Stimulated activated naive B cell treated with anti-CD40 and anti-IgM and Interleukin-4, amounts not matched to agents 10 μg/mL and 1 μg/mL and 100 μg/mL, for 72 hours (primary cell): Measurements from ENCODE around the gene TNFRSF13B.
"Not testable (repeated sequence)": the region's sequence is repeated elsewhere in the genome, so short reads cannot be mapped to it uniquely, and the experiment has no call there.

Source experiments
- ATAC-seq, 2 donors: fragments of 150-1000 bp; cut with Tn5 transposase; replicated peaks; 2 replicates each; pipeline ENCODE4 v1.10.0; 2021; ENCODE audit warnings: moderate library complexity in 1 of 2
- DNase-seq: peaks from one replicate; pipeline ENCODE4 v3.0.0; 2021
- H3K27ac Mint-ChIP-seq: one replicate; pipeline ENCODE4 v1.8.0; 2022; ENCODE audit warnings: mild to moderate bottlenecking, mixed read lengths
- H3K27me3 Mint-ChIP-seq, 2 donors: one replicate each; pipeline ENCODE4 v1.8.0; 2022; ENCODE audit warnings: mixed read lengths in 2 of 2
- H3K36me3 Mint-ChIP-seq, 2 donors: one replicate each; pipeline ENCODE4 v1.8.0; 2022; ENCODE audit warnings: mixed read lengths in 2 of 2, mild to moderate bottlenecking in 1 of 2
- H3K4me1 Mint-ChIP-seq, 2 donors: one replicate each; pipeline ENCODE4 v1.8.0; 2022; ENCODE audit warnings: mixed read lengths in 2 of 2, mild to moderate bottlenecking in 1 of 2
- H3K4me3 Mint-ChIP-seq, 2 donors: one replicate each; pipeline ENCODE4 v1.8.0; 2022; ENCODE audit warnings: mild to moderate bottlenecking in 2 of 2, mixed read lengths in 2 of 2, moderate library complexity in 1 of 2
- H3K9me3 Mint-ChIP-seq, 2 donors: one replicate each; pipeline ENCODE4 v1.8.0; 2022; ENCODE audit warnings: mixed read lengths in 2 of 2, mild to moderate bottlenecking in 1 of 2

TNFRSF13B gene

DNA sequence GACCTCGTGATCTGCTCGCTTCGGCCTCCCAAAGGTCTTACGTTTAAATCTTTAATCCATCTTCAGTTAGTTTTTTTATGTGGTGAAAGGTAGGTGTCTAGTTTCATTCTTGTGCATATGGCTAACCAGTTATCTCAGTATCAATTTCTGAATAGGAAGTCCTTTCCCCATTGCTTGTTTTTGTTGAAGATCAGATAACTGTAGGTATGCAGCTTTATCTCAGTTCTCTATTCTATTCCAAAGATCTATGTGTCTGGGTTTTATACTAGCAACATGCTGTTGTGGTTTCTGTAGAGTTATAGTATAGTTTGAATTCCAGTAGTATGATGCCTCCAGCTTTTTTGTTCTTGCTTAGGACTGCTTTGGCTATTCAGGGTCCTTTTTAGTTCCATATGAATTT lies 65.2 kb downstream of the TNFRSF13B start:
- peaks cover 30 to 48% of the 10 kb centered on the region in 2 donors for H3K27me3 Mint-ChIP-seq
- no peak overlapping the region for H3K27ac Mint-ChIP-seq
- H3K9me3 Mint-ChIP-seq = no peaks in the 10 kb centered on the region
- no peak overlapping the region for H3K4me3 Mint-ChIP-seq
- ATAC-seq (peak; percentile 56 to 69), DNase-seq (no peak)
- peaks cover 0 to 1% of the 10 kb centered on the region in 2 donors for H3K4me1 Mint-ChIP-seq
- no peaks in the 10 kb centered on the region for H3K36me3 Mint-ChIP-seq

DNA sequence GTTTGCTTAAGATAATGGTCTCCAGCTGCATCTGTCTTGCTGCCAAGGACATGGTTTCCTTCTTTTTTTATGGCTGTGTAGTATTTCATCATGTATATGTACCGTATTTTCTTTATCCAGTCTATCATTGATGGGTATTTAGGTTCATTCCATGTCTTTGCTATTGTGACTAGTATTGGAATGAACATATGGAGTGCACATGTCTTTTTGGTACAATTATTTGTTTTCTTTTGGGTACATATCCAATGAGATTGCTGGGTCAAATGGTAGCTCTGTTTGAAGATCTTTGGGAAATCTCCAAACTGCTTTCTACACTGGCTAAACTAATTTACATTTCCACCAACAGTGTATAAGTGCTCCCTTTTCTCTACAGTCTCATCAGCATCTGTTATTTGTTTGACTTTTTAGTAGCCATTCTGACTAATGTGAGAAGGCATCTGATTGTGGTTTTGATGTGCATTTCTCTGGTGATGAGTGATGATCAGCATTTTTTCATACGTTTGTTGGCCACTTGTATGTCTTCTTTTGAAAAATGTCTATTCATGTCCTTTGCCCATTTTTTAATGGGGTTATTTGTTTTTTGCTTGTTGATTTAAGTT lies 66.2 kb downstream of the TNFRSF13B start:
- ATAC-seq = no peak
- DNase-seq = no peak
- peaks cover 0 to 1% of the 10 kb centered on the region in 2 donors for H3K4me1 Mint-ChIP-seq
- H3K27me3 Mint-ChIP-seq = peaks cover 40 to 57% of the 10 kb centered on the region in 2 donors
- H3K4me3 Mint-ChIP-seq = no peak overlapping the region
- H3K9me3 Mint-ChIP-seq = no peaks in the 10 kb centered on the region
- H3K36me3 Mint-ChIP-seq = no peaks in the 10 kb centered on the region
- H3K27ac Mint-ChIP-seq = no peak overlapping the region

DNA sequence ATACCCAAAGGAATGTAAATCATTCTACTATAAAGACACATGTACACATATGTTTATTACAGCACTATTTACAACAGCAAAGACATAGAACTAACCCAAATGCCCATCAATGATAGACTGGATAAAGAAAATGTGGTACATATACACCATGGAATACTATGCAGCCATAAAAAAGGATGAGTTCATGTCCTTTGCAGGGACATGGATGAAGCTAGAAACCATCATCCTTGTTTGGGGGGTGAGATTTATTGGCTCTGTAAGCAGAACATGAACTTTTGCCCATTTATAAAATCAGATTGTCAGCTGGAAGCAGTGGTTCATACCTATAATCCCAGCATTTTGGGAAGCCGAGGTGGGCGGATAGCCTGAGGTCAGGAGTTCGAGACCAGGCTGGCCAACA lies 68.8 kb downstream of the TNFRSF13B start:
- not testable (repeated sequence) for H3K9me3 Mint-ChIP-seq, H3K4me3 Mint-ChIP-seq, H3K27ac Mint-ChIP-seq, ATAC-seq, DNase-seq, H3K4me1 Mint-ChIP-seq, H3K36me3 Mint-ChIP-seq
- H3K27me3 Mint-ChIP-seq = peaks cover 44 to 55% of the 10 kb centered on the region in 2 donors

DNA sequence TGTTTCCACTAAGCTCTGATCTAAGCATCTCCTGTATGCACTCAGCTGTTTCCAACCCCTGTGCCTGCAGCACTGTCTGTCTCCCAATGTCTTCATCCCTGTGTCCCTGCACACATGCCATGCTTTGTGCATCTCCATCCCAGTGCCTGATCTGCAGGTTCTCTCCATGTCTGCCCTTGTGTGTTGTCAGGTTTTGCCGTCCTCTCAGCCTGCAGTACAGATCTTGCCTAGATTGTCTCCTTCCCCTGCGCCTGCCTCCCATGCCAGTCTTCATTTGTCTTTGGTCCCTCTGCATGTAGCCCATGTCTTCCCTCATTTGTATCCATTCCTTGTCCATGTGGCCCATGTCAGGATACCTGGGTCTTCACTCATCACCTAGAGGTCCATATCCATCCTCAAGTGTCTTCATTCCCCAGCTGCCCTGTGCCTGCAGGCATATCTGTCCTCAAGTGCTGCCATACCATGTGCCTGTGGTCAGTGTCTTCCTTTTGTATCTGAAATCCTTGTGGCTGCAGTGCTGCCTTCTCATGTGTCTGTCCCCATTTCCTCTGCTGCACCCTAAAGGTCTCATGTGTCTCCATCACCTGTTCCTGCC lies 71.5 kb downstream of the TNFRSF13B start:
- H3K9me3 Mint-ChIP-seq = no peaks in the 10 kb centered on the region
- no peak overlapping the region for H3K27ac Mint-ChIP-seq
- H3K4me3 Mint-ChIP-seq = no peak overlapping the region
- DNase-seq (no peak), ATAC-seq (no peak)
- H3K27me3 Mint-ChIP-seq = peaks cover 42 to 50% of the 10 kb centered on the region in 2 donors
- no peaks in the 10 kb centered on the region for H3K36me3 Mint-ChIP-seq
- H3K4me1 Mint-ChIP-seq = peaks cover 0 to 1% of the 10 kb centered on the region in 2 donors

DNA sequence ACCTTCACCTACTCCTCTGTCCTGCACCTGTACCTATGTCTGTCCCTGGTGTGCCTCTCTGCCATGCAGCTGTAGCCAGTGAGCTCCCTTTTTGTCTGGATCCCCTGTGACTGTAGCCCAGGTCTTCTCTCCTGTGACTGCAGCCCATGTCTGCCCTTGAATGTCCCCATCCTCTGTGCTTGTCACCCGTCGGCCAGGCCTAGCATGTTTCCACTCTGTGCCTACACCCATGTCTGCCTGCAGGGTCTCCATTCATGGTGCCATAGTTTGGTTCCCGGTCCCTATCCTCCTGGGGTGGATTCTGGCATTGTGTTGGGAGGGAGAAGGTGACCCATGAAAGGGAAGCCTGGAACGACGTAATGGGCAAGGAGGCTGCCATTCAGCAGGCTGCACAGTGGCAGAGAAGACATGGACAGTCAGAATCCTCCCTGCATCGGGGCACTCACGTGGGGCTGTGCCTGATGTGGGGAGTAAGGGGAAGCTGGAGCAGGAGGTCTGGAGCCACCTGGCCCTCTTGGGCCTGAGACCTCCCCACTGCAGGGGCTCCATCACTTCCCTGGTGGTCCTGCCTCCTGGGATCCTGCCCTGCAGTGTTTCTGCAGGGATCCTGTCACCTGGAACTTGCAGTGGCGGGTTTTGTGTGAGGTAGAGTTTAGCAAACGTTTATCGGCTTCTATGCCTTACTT lies 74.6 kb downstream of the TNFRSF13B start:
- H3K4me1 Mint-ChIP-seq, H3K4me3 Mint-ChIP-seq, H3K27ac Mint-ChIP-seq, DNase-seq, H3K36me3 Mint-ChIP-seq, ATAC-seq, H3K9me3 Mint-ChIP-seq: not testable (repeated sequence)
- peaks cover 27% of the 10 kb centered on the region in 2 donors for H3K27me3 Mint-ChIP-seq

DNA sequence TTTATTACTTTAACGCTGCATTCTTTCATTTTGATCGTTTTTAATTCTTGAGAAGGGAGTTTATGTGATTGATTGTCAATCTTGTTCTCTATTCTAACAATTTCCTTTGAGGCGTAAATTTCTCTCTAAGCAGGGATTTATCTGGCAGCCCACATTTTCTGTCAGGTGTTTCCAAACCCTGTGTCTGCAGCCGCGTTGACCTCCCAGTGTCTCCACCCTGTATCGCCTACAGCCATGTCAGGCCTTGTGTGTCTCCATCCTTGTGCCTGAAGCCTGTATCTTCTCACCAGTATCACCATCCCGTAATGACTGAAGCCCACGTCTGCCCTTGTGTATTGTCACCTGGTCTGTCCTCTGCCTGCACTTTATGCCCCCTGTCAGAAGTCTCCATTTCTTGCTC lies 75.7 kb downstream of the TNFRSF13B start:
- DNase-seq, H3K4me1 Mint-ChIP-seq, H3K27ac Mint-ChIP-seq, H3K9me3 Mint-ChIP-seq, ATAC-seq, H3K36me3 Mint-ChIP-seq, H3K4me3 Mint-ChIP-seq: not testable (repeated sequence)
- H3K27me3 Mint-ChIP-seq = peaks cover 16 to 20% of the 10 kb centered on the region in 2 donors

DNA sequence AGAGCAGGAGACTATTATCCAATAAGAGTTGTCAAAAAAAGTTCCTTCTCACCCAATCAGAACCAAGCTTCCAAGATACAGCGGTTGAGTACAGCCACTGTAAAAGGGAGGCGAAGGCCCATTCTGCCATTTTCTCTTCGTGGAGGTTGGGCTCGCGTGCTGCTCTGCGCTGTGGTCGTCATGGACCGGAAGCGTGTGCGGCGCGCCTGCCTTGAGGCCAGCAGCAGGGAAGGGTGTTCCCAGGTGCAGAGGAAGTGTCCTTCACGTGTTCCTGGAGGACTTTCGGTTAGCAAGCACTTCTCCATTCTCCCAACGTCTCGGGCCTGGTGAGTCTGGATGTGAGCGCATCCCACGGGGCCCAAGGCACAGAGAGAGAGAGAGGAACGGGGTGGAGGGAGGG lies 78.4 kb downstream of the TNFRSF13B start:
- not testable (repeated sequence) for H3K9me3 Mint-ChIP-seq, H3K27ac Mint-ChIP-seq, H3K4me1 Mint-ChIP-seq, H3K4me3 Mint-ChIP-seq, H3K27me3 Mint-ChIP-seq, ATAC-seq, DNase-seq, H3K36me3 Mint-ChIP-seq

DNA sequence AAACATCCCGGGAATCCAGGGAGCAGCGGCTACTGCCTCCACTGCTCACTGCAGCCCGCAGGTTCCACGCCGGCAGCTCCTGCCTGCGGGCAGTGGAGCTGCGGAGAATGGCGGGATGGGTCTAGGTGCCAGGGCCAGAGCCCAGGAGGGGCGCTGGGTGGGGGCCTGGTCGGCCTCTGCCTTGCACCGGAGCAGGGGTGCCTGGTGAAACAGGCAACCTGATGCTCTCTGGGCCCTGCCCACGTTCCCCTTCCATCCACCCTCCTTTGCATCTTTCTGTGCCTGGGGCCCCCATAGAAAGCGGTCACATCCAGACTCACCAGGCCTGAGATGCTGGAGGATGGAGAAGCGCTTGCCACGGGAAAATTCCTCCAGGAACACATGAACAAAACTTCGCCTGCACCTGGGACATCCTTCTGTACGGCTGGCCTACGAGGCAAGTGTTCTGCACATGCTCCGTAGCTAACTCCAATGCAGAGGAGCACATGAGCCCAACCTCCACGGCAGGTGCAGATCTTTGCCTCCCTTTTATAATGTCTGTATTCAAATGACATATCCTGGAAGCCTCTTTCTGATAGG lies 79.0 kb downstream of the TNFRSF13B start:
- not testable (repeated sequence) for H3K27ac Mint-ChIP-seq, H3K4me3 Mint-ChIP-seq, H3K4me1 Mint-ChIP-seq, H3K36me3 Mint-ChIP-seq, DNase-seq, H3K9me3 Mint-ChIP-seq, H3K27me3 Mint-ChIP-seq, ATAC-seq

DNA sequence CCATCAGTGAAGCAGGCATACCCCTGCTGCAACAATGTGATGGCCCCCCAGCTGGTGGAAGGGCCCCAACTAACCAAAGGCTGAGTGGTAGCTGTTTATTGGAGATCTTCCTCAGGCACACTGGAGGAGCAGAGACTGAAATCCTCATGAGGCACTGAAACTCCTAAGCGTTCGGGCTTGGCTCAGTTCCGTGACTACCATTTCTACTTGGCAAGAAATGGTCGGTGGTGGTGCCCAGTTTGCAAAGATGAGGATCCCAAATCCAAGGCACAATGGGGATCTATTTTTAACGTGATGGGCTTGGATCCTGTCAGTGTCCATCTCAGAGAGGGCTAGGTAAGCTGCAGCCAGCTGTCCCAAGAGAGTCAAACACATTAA lies 82.8 kb downstream of the TNFRSF13B start:
- DNase-seq (no peak), ATAC-seq (no peak)
- Mint-ChIP-seq H3K4me1 (peaks cover 0 to 6% of the 10 kb centered on the region in 2 donors), H3K36me3 (no peaks in the 10 kb centered on the region), H3K9me3 (no peaks in the 10 kb centered on the region), H3K27me3 (no peaks in the 10 kb centered on the region), H3K4me3 (no peak overlapping the region), H3K27ac (no peak overlapping the region)
